Measurements from ENCODE around the gene SLC44A5. TPM values are rescaled to one million over a fixed set of nuclear protein-coding genes. Genes with fewer than 3 reads are reported as not detected.

Gene SLC44A5
- total RNA-seq, 1 experiment from 2014 or later = 0.18 TPM

DNA sequence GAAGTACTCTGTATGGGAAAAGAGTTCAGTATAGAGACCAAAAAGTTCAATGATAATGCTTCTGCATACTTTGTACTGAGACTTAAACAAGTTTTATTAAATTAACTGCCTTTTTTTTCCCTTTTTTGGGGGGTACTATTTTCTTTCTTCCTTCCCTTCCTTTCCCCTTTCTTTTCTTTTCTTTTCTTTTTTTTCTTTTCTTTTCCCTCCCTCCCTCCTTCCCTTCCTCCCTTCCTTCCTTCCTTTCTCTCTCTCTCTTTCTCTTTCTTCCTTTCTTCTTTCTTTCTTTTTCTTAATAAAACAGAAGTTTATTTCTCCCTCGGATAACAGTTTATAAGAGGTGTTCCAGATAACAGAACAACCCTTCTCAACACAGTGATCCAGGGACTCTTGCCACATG lies 399.3 kb downstream of the SLC44A5 start:
- H3K4me1 ChIP-seq (ENCODE audit: control insufficient read depth, insufficient read depth, low read length) = no peaks in the 10 kb centered on the region
- no peaks in the 10 kb centered on the region for H3K27me3 ChIP-seq (ENCODE audit: control insufficient read depth, insufficient read depth, low read length)
- POLR2A ChIA-PET = no interaction called here
- H3K4me3 ChIP-seq (ENCODE audit: low read depth in 2 of 2, low read length in 2 of 2) = no peak overlapping the region
- H3K27ac ChIP-seq (ENCODE audit: low read length) = no peak overlapping the region
- no peaks in the 10 kb centered on the region for H3K36me3 ChIP-seq (ENCODE audit: control insufficient read depth, insufficient read depth, low read length)
- BruUV-seq (replicated peaks) = no TSS peak
- no peaks in the 10 kb centered on the region for H3K9me3 ChIP-seq (ENCODE audit: control insufficient read depth, insufficient read depth, low read depth, low read length)
- DNase-seq (ENCODE audit: low read depth, low spot score) (no peak), ATAC-seq (no peak)
- TF ChIP-seq, protein P1, sequence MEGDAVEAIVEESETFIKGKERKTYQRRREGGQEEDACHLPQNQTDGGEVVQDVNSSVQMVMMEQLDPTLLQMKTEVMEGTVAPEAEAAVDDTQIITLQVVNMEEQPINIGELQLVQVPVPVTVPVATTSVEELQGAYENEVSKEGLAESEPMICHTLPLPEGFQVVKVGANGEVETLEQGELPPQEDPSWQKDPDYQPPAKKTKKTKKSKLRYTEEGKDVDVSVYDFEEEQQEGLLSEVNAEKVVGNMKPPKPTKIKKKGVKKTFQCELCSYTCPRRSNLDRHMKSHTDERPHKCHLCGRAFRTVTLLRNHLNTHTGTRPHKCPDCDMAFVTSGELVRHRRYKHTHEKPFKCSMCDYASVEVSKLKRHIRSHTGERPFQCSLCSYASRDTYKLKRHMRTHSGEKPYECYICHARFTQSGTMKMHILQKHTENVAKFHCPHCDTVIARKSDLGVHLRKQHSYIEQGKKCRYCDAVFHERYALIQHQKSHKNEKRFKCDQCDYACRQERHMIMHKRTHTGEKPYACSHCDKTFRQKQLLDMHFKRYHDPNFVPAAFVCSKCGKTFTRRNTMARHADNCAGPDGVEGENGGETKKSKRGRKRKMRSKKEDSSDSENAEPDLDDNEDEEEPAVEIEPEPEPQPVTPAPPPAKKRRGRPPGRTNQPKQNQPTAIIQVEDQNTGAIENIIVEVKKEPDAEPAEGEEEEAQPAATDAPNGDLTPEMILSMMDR (IDR thresholded peaks at IDR 0.05) = no peak
- TF ChIP-seq TCF7L2 (IDR thresholded peaks at IDR 0.05; ENCODE audit: low read depth, low read length) (no peak), SIN3A (IDR thresholded peaks at IDR 0.05; ENCODE audit: borderline replicate concordance, insufficient read depth, low read depth, low read length) (no peak), POLR2AphosphoS5 (IDR thresholded peaks at IDR 0.05; ENCODE audit: low read depth, low read length) (no peak)
- TF ChIP-seq, protein P2, sequence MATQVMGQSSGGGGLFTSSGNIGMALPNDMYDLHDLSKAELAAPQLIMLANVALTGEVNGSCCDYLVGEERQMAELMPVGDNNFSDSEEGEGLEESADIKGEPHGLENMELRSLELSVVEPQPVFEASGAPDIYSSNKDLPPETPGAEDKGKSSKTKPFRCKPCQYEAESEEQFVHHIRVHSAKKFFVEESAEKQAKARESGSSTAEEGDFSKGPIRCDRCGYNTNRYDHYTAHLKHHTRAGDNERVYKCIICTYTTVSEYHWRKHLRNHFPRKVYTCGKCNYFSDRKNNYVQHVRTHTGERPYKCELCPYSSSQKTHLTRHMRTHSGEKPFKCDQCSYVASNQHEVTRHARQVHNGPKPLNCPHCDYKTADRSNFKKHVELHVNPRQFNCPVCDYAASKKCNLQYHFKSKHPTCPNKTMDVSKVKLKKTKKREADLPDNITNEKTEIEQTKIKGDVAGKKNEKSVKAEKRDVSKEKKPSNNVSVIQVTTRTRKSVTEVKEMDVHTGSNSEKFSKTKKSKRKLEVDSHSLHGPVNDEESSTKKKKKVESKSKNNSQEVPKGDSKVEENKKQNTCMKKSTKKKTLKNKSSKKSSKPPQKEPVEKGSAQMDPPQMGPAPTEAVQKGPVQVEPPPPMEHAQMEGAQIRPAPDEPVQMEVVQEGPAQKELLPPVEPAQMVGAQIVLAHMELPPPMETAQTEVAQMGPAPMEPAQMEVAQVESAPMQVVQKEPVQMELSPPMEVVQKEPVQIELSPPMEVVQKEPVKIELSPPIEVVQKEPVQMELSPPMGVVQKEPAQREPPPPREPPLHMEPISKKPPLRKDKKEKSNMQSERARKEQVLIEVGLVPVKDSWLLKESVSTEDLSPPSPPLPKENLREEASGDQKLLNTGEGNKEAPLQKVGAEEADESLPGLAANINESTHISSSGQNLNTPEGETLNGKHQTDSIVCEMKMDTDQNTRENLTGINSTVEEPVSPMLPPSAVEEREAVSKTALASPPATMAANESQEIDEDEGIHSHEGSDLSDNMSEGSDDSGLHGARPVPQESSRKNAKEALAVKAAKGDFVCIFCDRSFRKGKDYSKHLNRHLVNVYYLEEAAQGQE (IDR thresholded peaks at IDR 0.05; ENCODE audit: insufficient read depth in 1 of 2, low read depth in 2 of 2, low read length in 1 of 2) = no peak
- CTCF ChIA-PET = no interaction called here
- intact Hi-C loops (cut with micrococcal nuclease; ENCODE audit: unreplicated experiment) (no loop called here), in situ Hi-C loops (cut with HindIII; ENCODE audit: low pct_unique_long_range_greater_than_20kb, low sequenced_read_pairs) (no loop called here)

DNA sequence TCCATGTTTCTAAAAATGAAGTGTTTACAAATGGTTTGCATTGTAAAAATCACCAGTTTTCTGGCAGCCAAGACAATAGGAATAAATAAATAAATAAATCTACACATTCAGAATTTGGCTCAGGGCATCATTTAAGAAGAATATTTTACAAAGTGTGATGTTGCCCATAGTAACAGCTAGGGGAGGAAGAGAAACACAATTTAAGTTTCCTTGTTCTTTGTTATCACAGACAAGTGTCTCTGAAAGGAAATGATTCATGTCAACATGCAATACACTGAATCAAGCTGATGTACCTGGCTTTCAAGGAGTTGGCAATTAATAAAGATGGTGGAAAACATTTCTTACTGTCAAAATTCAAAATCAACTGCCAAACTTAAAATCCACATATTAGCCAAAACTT lies 402.1 kb downstream of the SLC44A5 start:
- in situ Hi-C loops (cut with HindIII; ENCODE audit: low pct_unique_long_range_greater_than_20kb, low sequenced_read_pairs) (no loop called here), intact Hi-C loops (cut with micrococcal nuclease; ENCODE audit: unreplicated experiment) (no loop called here)
- TF ChIP-seq, protein P1 (IDR thresholded peaks at IDR 0.05) = no peak
- no peak for TF ChIP-seq SIN3A (IDR thresholded peaks at IDR 0.05; ENCODE audit: borderline replicate concordance, insufficient read depth, low read depth, low read length)
- TF ChIP-seq, protein P2 (IDR thresholded peaks at IDR 0.05; ENCODE audit: insufficient read depth in 1 of 2, low read depth in 2 of 2, low read length in 1 of 2) = no peak
- TF ChIP-seq POLR2AphosphoS5 (IDR thresholded peaks at IDR 0.05; ENCODE audit: low read depth, low read length) = no peak
- TF ChIP-seq TCF7L2 (IDR thresholded peaks at IDR 0.05; ENCODE audit: low read depth, low read length) = no peak
- ChIA-PET POLR2A (no interaction called here), CTCF (no interaction called here)
- Histone ChIP-seq H3K9me3 (ENCODE audit: control insufficient read depth, insufficient read depth, low read depth, low read length) (no peaks in the 10 kb centered on the region), H3K4me3 (ENCODE audit: low read depth in 2 of 2, low read length in 2 of 2) (no peak overlapping the region), H3K36me3 (ENCODE audit: control insufficient read depth, insufficient read depth, low read length) (no peaks in the 10 kb centered on the region), H3K27ac (ENCODE audit: low read length) (no peak overlapping the region), H3K27me3 (ENCODE audit: control insufficient read depth, insufficient read depth, low read length) (no peaks in the 10 kb centered on the region), H3K4me1 (ENCODE audit: control insufficient read depth, insufficient read depth, low read length) (no peaks in the 10 kb centered on the region)
- no peak for ATAC-seq
- no TSS peak for BruUV-seq (replicated peaks)
- no peak for DNase-seq (ENCODE audit: low read depth, low spot score)

Data from Panc1 (cell line).